GM19452 (cell line): Measurements from ENCODE around the gene PSME1.
A peak's percentile ranks its signal among the peaks of the same experiment; 100 is the strongest.

ENCODE experiments used
- ATAC-seq: cut with Tn5 transposase; IDR thresholded peaks from one replicate; pipeline ENCODE4 v1.9.1; 2021; ENCODE audit not compliant: unreplicated experiment

Gene PSME1

DNA sequence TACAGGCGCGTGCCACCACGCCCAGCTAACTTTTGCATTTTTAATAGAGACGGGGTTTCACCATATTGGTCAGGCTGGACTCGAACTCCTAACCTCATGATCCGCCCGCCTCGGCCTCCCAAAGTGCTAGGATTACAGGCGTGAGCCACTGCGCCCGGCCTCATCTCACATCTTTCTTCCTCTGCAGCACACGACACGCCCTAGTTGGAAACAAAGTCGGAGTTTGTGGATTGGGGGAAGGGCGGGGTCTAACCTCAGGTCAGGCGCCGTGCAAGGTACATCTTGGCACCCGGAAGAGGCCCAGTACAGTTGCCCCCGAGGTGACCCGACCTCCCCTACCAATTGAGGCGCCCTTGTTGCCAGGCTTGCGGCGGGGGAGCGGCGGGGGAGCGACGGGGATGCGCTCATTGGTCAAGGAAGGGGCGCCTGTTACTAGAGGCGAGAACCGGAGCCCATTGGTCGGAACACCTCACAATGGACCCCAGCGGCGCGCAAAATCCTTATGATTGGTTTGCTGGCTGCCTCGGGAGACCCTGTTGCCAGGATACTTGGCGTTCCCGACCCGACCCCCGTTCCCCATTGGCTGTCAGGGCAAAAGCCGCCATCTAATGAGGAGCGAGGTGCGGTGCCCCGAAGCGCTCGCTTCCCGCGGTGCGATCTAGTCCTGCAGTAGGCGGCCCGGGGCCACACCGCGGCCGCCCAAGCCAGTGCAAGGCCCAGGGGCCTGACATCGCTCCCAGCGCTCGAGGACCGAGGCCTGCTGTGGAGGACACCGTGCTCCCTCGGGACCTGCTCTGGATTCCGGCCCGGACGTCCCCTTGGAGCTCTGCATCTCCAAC is 35.6 kb downstream of the PSME1 start, which contains the start of gene REC8:
Gene REC8 (plus strand): TSS at position 659 of the 839 bp plus-strand sequence. CDS start 473 bp downstream, outside the sequence.
- peak; percentile 77 for ATAC-seq

DNA sequence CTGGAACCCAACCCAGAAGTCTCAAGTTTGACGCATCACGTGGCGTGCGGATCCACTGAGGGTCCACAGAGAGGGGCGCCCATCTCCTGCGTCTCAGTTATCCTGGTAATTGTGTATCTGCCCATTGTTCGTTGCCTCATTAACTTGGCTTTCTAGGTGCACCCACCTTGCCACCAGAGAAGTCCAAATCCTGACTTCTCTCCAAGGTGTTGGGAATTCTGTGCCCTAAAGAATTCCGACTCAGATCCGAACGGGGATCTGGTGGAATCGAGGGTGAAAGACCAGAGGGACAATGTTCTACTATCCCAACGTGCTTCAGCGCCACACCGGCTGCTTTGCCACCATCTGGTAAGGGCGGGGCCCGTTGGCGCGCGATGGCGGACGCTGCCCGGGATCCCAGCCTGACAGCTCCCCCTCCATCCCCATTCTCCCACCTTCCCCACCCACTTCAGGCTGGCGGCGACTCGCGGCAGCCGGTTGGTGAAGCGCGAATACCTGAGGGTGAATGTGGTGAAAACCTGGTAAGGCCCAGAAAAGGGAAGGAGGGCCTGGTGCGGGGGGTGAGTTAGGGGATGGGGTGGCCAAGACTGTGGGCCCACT is 36.4 kb downstream of the PSME1 start:
- no peak for ATAC-seq

DNA sequence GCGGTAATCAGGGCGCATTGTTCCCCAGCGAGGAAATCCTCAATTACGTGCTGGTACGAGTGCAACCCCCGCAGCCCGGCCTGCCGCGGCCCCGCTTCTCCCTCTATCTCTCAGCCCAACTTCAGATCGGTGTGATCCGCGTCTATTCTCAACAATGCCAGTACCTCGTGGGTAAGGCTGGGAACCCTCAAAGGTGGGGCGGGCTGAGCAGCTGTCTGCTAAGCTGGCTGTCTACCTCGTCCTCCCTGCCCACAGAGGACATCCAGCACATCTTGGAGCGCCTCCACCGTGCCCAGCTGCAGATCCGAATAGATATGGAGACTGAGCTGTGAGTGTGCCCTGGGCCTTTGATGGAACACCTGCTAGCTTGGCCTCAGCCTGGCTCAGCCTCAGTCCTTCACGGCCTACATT is 36.9 kb downstream of the PSME1 start:
- no peak for ATAC-seq

DNA sequence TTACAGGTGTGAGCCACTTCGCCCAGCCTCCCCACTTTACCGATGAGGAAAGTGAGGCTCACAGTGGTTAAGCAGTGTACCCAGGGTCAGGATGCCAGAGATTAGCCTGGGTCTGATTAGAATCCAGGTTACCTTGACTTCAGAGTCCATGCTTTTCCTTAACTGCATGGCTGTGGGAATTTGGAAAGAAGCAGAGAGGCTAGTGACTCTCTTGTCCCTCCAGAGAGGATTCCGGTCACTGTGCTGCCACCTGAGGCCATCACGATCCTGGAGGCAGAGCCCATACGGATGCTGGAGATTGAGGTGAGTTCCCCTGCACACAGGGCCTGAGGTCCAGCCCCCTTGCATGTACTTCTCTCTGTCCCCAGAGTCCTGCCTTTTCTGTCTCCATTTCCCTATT is 40.6 kb downstream of the PSME1 start:
- ATAC-seq: no peak

DNA sequence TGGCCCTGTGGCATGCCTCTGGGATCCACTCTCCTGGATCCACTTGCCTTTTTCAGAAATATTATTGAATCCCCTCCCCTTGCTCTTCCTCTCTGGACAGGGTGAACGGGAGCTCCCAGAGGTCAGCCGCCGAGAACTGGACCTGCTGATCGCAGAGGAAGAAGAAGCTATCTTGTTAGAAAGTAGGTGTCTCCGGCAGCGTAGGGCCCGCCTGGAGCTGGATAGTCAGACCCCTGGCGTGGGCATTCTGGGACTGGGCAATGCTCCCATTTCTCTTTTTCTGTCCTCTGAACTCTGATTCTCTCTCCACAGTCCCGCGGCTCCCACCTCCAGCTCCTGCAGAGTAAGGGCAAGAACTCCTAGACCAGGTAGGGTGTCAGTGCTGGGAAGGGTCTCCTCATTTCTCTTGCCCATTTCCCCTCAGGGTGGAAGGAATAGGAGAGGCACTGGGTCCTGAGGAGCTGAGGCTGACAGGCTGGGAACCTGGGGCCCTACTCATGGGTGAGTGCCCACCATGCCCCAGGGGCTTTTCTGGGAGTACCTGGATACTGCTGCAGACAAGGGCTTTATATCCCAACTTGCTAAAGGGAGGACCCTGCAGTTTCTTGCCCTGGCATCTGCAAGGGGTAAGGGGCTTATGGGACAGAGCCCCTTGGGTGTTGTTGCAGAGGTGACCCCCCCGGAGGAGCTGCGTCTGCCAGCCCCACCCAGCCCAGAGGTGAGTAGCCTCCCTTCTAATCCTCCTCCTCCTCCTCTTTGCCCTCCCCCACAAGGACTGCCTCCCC is 41.2 kb downstream of the PSME1 start:
- no peak for ATAC-seq

DNA sequence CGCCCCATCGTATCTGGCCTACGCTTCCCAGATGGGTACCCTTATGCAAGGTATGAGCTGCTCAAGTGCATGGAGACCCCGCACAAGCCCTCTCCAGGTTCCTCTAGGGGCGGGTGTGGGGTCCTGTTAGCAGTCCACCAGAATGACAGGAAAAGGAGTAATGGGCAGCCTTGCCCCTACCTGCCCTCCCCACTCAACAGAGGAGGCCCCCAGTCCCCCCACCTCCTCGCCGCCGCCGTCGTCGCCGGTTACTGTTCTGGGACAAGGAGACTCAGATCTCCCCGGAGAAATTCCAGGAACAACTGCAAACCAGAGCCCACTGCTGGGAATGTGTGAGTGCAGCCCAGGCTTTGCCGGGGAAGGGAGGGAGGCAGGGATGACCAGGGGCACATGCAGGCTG is 41.9 kb downstream of the PSME1 start:
- no peak for ATAC-seq

DNA sequence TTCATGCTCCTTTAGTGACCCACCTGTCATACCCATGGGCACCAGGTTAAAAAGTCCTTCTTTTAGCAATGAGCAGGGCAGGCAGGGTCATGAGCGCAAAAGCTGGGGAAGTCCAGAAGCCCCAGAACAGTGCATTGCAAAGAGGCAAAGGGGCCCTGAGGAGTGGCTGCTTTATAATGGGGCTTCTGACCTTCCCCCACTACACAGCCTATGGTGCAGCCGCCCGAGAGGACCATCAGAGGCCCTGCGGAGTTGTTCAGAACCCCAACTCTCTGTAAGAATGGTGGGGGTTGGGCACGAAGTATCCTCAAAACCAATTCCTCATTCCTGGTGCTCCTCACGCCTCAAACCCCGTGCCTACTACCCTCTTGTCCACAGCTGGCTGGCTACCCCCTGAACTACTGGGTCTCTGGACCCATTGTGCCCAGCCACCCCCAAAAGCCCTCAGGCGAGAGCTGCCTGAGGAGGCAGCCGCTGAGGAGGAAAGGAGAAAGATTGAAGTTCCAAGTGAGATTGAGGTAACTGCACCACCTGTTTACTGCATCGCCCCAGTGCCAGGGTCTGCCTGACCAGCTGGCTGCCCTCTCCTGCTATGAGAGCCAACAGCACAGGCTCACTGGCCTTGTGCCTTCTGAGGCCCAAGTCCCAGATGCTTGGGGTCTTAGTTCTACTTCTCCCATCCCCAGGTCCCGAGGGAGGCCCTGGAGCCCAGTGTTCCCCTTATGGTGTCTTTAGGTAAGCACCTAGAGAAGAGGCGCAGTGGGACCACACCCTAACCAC is 42.6 kb downstream of the PSME1 start:
- no peak for ATAC-seq

DNA sequence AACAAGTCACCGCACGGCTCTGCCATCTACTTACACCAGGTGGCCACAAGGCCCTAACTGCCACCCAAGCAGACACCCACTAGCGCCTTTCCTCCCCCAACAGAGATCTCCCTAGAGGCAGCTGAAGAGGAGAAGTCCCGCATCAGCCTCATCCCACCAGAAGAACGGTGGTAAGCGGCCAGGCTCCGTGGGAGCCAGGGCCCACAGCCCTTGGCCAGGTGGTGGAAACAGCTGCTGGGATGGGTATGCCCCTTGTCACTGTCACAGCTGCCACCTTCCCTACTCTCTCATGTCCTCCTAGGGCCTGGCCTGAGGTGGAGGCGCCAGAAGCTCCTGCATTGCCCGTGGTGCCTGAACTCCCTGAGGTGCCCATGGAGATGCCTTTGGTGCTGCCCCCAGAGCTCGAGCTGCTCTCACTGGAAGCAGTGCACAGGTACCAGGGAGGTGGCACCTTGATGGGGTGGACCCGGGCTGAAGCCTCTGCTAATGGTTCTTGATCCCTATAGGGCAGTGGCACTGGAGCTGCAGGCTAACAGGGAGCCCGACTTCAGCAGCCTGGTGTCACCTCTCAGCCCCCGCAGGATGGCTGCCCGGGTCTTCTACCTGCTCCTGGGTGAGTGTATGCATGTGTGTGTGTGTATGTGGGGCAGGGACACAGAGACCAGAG is 43.4 kb downstream of the PSME1 start:
- ATAC-seq: no peak

DNA sequence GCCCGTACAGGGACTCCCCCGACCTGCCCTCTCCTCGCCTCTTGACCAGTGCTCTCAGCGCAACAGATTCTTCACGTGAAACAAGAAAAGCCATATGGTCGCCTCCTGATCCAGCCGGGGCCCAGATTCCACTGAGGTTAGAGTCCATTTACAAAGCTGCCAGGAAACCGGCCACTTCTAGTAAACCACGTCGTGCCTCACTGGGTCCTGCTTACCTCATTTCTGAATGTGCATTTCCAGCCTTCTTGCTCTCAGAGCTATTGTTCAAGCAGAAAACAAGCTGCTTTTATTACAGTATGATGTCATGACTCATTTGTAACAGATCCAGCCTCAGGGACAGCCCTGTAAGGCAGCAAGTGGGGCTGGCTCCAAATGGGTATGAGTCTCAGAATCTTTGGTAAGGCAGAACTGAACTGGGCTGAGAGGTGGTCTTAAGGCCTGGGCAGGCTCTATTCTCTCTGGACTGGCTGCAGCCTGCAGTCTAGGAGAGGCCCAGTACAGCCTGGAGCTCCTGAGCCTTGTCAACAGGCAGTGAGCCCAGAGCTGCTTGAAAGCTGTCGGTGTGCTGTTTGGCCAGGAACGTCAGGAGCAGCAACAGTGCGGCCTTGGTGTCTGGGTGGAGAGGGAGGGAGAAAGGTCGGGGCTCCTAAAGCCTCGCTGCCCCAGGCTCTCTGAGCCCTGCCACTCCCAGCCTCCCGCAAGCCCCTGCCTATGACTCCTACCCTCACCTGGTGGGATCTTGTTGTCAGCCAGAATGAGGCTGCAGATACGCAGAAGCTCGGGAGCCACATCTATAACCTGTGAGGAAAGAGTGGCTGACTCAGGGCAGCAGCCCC is 44.2 kb downstream of the PSME1 start:
- no peak for ATAC-seq

DNA sequence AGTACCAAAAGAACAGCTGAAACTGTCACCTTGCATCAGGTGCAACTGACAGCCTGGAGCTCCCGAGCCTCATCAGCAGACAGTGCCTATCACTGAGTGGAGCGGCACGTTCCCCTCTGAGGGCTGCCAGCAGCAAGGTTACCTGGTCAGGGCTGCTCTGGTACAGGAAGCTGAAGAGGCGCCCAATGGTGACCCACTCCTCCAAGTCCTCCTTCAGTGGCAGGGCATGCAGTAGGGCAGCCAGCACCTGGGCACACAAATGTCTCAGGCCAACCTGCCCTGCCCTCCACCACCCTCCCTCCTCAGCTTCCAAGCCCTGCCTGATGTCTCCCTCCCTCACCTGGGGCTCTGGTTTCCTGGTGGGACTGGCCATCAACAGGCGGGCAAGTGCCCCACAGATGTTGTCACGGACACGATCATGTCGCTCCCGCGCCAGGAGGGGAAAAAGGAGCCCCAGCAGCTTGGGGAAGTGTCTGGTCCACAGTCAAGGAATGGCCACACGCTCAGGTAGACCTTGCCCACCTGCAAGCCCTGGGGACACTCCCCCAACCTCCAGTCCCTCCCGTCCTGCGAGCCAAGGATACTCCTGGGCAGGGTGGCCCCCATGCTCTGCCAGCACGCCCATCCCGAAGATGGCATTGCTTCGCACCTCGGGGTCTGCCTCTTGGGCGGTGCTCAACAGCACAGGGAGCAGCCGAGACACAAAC is 45.5 kb downstream of the PSME1 start:
- ATAC-seq: no peak

DNA sequence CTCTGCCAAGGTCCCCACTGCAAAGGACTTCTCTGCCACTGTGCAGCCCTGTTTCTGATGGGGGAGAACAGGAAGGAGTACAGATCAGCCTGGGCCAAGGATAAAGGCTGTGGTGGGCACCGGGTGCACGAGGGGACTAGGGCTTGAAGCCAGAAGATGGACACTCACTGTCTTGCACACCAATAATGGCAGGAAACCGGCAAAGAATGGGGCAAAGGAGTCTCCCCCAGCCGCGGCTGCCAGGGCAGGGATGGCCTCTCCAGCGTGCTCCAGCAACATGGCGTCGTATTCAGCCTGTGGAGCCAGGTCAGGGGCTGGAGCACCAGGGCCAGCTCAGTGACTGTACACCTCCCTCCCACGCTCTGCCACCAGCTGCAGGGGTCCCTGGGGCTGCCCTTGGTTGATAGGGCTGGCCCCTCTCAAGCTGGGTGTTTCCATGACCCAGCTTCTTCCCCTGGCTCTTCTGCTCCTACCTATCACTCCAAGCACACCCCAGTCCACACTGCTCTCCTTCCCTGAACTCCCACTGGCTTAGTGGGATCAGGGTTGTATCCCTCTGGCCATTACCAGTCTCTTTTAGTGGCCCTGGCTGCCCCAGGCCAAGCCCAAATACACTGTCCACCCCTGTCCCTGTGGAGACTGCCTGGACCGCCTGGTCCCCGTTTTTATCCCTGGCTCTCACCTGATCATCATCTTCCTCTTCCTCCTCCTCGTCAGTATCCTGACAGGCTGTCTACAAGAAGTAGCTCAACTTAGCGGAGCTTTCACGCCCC is 46.3 kb downstream of the PSME1 start:
- ATAC-seq: no peak

DNA sequence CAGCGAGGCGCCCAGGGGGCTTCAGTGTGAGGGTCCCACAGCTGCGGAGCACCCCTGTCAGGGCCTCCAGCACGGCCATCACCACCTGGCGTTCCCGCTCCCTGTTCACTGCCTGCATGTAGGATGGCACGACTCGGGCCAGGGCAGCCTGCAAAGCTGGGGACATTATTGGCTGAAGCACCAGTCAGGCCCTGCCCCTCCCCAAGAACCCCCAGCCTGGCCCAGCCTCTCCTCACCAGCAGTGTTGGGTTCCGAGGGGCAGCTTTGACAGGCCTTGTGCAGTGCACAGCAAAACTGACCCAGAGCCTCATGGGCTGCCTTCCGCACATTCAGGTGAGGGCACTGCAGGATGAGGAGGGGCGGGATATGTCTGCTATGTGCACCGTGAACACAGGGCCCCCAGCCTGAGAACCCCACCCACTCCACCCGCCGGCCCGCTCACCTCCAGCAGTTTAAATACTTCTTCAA is 47.1 kb downstream of the PSME1 start:
- no peak for ATAC-seq

DNA sequence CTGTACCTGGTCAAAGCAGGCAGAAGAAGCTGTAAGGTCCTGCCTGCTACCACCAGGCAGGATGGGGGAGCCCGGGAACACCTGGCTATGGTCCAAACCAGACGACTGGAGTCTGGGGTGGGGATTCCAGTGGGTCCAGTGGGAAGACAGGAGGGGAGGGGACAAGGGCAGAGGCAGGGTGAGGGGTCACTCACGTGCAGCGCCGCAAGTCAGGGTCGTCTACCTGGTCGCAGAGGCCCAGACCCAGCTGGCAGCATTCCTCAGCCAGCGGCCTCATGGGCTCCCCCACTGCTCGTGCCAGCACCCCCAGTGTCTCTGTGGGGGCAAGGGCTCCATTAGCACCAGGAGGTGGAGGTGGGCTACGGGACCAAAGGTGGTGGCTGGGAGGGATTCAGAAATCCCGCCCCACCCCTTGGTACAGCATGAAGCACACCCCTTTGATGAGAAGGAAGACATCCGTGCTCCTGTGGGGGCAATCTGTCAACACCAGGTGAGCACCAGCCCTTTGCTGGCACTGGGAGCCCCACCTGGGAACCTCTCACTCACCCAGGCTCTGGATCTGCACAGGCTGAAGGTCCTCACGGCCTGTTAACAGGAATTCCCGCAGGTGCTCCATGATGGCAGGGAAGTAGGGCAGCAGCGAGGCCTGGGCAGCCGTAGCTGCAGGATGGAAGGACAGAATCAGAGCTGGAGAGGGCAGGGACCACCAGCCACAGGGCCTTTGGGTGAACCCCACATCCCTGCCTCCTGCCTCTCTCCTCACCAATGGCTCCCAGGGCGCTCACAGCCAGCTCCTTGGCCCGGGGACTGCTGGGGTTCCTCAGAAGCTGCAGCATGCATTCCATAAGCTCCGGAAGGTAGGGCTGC is 48.3 kb downstream of the PSME1 start:
- no peak for ATAC-seq

DNA sequence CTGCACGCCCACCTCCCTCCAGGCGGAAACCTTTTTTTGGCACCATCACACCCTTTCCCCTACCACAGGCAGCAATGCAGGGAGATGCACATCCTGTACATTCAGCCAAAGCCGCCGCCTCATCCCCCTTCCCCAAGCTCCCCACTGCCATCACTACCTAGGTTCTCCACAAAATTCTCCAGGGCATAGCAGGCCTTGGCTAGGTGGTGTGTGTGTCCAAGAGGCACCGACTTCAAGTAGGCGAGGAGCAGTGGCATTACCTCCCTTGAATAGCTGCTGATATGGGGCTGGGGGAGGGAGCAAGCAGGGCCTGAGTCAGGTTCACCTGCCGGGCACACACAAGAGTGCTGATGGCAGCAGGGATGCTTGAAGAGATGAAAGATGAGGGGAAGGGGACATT is 49.0 kb downstream of the PSME1 start:
- ATAC-seq: no peak

DNA sequence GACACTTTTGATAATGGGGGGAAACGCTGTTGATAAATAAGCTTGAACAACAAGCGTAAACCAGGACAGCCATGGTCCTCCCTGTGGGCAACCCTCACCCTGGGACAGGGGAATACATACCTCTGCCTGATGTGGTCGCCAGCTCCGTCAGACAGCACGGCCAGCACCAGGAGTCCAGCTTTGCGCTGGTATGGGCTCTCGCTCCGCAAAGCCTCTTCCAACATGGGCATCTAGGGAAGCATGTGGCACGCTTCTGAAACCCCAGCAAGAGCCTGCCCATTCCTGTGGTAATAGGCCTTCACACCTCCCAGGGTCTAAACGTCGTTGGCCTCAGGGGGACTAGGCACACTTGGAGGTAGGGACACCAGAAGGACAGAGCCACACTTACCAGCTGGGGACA is 49.7 kb downstream of the PSME1 start:
- ATAC-seq: no peak

DNA sequence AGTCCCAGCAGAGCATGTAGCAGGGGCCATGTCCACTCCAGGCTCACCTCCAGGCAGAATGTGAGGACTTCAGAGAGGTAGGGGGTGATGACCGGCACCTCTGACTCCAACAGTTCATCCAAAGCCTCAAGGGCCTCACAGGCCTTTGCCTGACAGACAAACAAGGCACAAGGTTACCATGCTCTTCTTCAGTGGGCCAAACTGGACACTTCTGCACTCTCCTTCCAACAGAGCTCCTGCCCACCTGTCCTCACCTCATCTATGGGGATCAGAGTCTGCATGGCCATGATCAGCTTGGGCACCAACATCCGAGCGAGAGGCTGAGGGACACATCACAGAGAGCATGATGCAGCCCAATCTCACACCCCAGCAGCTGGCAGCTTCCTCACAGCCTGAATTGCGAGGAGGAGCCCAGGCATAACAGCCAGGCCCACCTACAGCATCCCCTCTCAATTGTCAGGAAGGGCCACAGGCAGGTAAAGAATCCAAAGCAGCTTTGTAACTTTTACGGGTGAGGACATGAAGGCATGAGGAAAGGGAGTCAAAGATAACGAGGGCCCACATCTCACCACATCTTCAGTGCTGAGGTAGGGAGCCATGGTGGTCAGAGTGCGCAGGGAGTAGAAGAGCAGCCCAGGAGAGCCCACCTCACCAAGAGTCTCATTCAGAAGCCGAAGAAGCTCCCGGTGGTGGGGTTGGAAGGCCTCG is 51.0 kb downstream of the PSME1 start:
- ATAC-seq: no peak

DNA sequence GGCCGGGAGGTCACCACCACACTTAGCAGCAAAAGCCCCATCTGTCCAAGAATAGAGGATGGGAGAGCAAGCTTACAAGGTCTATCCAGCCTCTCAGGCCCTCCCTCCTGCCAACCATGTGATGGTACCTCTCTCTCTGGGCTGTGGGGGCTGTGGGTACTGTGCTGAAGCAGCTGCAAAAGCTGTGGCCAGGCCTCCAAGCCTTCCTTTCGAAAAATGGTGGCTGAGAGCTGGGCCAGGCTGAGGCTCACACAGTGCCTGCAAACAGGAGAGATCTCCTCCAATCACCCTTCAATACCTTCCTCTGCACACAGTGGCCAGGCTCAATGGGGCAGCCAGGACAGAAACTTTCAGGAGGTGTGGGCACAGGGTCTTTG is 51.5 kb downstream of the PSME1 start:
- ATAC-seq: no peak
